ENCODE measurements around the gene LMX1B.

DNA sequence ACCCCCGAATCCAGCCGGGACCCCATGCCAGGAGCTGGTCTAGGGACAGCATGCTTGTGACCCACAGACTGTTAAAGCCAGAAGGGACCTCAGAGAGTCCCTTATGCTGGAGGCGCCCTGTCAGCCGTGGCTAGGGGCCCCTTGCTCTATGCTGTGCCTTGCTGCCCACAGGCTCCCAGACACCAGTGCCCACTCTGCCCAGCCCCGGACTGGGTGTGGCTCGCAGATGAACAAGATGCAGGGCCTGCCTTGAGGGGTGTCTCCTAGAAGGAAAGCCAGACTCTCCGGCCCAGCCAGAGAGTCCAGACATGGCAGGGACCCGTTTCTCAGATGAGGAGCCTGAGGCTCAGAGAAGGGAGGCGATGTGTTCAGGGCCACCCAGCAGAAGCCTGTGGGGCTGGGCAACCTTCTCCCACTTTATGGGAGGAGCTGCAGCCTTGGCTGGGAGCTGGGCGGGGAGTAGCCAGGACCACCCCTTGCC lies 85.7 kb downstream of the LMX1B start:
- TF ChIP-seq POLR2AphosphoS5 (IDR thresholded peaks at IDR 0.05; ENCODE audit: low read depth, low read length), result no peak
- TF ChIP-seq, protein P1, sequence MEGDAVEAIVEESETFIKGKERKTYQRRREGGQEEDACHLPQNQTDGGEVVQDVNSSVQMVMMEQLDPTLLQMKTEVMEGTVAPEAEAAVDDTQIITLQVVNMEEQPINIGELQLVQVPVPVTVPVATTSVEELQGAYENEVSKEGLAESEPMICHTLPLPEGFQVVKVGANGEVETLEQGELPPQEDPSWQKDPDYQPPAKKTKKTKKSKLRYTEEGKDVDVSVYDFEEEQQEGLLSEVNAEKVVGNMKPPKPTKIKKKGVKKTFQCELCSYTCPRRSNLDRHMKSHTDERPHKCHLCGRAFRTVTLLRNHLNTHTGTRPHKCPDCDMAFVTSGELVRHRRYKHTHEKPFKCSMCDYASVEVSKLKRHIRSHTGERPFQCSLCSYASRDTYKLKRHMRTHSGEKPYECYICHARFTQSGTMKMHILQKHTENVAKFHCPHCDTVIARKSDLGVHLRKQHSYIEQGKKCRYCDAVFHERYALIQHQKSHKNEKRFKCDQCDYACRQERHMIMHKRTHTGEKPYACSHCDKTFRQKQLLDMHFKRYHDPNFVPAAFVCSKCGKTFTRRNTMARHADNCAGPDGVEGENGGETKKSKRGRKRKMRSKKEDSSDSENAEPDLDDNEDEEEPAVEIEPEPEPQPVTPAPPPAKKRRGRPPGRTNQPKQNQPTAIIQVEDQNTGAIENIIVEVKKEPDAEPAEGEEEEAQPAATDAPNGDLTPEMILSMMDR (IDR thresholded peaks at IDR 0.05), result no peak
